ENCODE results near the gene SHISA9. TPM values are rescaled to one million over a fixed set of nuclear protein-coding genes. Genes with fewer than 3 reads are reported as not detected.

The SHISA9 gene
- polyA plus RNA-seq, 2 of the 4 experiments (the other 2 are of a cell fraction) = 0.16 TPM; not detected in 1

- FAIRE-seq (no peak), ATAC-seq (no peak)
- no peak overlapping the region for H3K27ac ChIP-seq
Measured at GRCh38 chr16:13245713-13246377, 344.4 kb downstream of the SHISA9 start.

GRCh38 chr16:13254998-13255614 lies 353.7 kb downstream of the SHISA9 start:
- ATAC-seq (no peak), DNase-seq (ENCODE audit: low read depth in 1 of 2, low spot score in 1 of 2) (no peak), FAIRE-seq (no peak)
- 0% methylated on average over 1 of the region's 1 CpG for WGBS (ENCODE audit: missing lambda C conversion rate)
- Histone ChIP-seq H3K4me2 (no peak overlapping the region), H3K4me3 (no peak overlapping the region), H3K9me3 (peaks cover 5% of the 10 kb centered on the region; the same call in 1 of the 3 replicates), H3K27ac (no peak overlapping the region), H3K4me1 (no peaks in the 10 kb centered on the region)
- ChIA-PET CTCF (no interaction called here), POLR2A (no interaction called here)
- no peak for TF ChIP-seq USF2 (IDR thresholded peaks at IDR 0.05)
- TF ChIP-seq RAD21 (conservative IDR thresholded peaks at IDR 0.05 in 1 of 2, IDR thresholded peaks at IDR 0.05 in 1 of 2) = no peak
- no peak for TF ChIP-seq HMGXB4 (CRISPR knock-in tag; IDR thresholded peaks at IDR 0.05; ENCODE audit: borderline replicate concordance)
- no peak for TF ChIP-seq EP300 (IDR thresholded peaks at IDR 0.05)
- no peak for TF ChIP-seq ATOH8 (CRISPR knock-in tag; IDR thresholded peaks at IDR 0.05; ENCODE audit: low read depth)
- no peak for TF ChIP-seq CHD4 (IDR thresholded peaks at IDR 0.05; ENCODE audit: borderline replicate concordance)
- TF ChIP-seq CHD2 (IDR thresholded peaks at IDR 0.05; ENCODE audit: low read length, partially characterized antibody) = no peak
- no peak for TF ChIP-seq ESRRA (IDR thresholded peaks at IDR 0.05; ENCODE audit: borderline replicate concordance, low read length)
- TF ChIP-seq, protein P1, sequence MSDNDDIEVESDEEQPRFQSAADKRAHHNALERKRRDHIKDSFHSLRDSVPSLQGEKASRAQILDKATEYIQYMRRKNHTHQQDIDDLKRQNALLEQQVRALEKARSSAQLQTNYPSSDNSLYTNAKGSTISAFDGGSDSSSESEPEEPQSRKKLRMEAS (IDR thresholded peaks at IDR 0.05) = no peak

More at GRCh38 chr16:13245713-13246377, 344.4 kb downstream of the SHISA9 start:
- POLR2A ChIA-PET = no interaction called here
- TF ChIP-seq POLR2AphosphoS2 (conservative IDR thresholded peaks at IDR 0.05; ENCODE audit: low read length) (no peak), NFE2L2 (conservative IDR thresholded peaks at IDR 0.05; ENCODE audit: low read length) (no peak), SMC3 (IDR thresholded peaks at IDR 0.05) (no peak), NPAS2 (CRISPR knock-in tag; IDR thresholded peaks at IDR 0.05; ENCODE audit: borderline replicate concordance) (no peak), ZFP36 (IDR thresholded peaks at IDR 0.05; ENCODE audit: borderline replicate concordance, partially characterized antibody) (no peak), EHMT2 (IDR thresholded peaks at IDR 0.05; ENCODE audit: low read depth) (no peak), REST (IDR thresholded peaks at IDR 0.05) (no peak), TP53 (CRISPR knock-in tag; IDR thresholded peaks at IDR 0.05) (no peak), EP300 (IDR thresholded peaks at IDR 0.05) (no peak), HMGXB4 (CRISPR knock-in tag; IDR thresholded peaks at IDR 0.05; ENCODE audit: borderline replicate concordance) (no peak), ESRRA (IDR thresholded peaks at IDR 0.05; ENCODE audit: borderline replicate concordance, low read length) (no peak), JUN (IDR thresholded peaks at IDR 0.05) (no peak), HOXB13 (CRISPR knock-in tag; IDR thresholded peaks at IDR 0.05; ENCODE audit: low read depth) (no peak), CBX2 (IDR thresholded peaks at IDR 0.05; ENCODE audit: borderline replicate concordance, low read depth) (no peak)
- TF ChIP-seq, protein P2, sequence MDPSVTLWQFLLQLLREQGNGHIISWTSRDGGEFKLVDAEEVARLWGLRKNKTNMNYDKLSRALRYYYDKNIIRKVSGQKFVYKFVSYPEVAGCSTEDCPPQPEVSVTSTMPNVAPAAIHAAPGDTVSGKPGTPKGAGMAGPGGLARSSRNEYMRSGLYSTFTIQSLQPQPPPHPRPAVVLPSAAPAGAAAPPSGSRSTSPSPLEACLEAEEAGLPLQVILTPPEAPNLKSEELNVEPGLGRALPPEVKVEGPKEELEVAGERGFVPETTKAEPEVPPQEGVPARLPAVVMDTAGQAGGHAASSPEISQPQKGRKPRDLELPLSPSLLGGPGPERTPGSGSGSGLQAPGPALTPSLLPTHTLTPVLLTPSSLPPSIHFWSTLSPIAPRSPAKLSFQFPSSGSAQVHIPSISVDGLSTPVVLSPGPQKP (IDR thresholded peaks at IDR 0.05; ENCODE audit: low read depth, low read length) = no peak
- H3K4me3 ChIP-seq = no peak overlapping the region
- no peak overlapping the region for H3K4me2 ChIP-seq
- no peaks in the 10 kb centered on the region for H3K9me3 ChIP-seq
- CTCF ChIA-PET = no interaction called here
- no peaks in the 10 kb centered on the region for H3K4me1 ChIP-seq
- 1% methylated on average over 6 of the region's 6 CpGs for WGBS (ENCODE audit: missing lambda C conversion rate)
- DNase-seq (ENCODE audit: low read depth in 1 of 2, low spot score in 1 of 2) = no peak

All from A549 (cell line).